GM12873 (cell line): ENCODE measurements around the gene TNFRSF19.

Experiments used
- TF ChIP-seq, protein P1 (sequence below): IDR thresholded peaks from 2 replicates; pipeline ENCODE4 v1.5.1; 2012; ENCODE audit warnings: low read depth, mild to moderate bottlenecking, moderate library complexity, low read length, control low read depth; ENCODE audit not compliant: insufficient read depth; ENCODE audit errors: missing control alignments

Gene TNFRSF19

DNA sequence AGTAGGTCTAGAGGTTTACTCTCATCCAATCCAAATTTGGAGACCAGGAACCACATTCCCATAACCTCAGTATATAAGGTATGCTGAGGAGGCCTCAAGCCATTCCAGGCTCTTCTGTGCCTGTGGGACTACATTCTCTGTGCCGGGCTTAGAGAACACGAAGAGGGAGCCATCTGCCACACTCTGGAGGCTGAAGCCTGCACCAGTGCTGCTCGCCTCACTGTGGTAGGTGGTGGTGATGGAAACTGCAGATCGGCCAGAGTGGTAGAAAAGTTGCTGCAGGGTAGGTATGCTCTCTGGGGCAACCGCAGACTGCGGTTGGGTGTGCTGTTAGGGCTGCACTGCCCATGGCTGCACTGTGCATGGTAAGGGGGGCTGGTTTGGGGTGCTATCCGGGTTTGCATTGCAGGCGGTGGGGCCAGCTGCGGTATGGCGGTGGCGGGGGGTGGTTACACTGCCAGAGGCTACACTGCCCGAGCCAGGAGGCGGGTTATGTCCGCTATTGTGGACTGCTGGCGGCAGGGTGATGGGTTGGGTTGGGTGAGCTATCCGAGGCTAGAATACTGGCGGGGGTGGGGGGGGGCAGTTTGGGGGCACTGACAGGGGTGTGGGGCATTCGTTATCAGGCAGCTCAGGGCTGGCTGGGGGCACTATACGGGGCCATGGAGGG is 145.0 kb downstream of the TNFRSF19 start:
- TF ChIP-seq, protein P1, sequence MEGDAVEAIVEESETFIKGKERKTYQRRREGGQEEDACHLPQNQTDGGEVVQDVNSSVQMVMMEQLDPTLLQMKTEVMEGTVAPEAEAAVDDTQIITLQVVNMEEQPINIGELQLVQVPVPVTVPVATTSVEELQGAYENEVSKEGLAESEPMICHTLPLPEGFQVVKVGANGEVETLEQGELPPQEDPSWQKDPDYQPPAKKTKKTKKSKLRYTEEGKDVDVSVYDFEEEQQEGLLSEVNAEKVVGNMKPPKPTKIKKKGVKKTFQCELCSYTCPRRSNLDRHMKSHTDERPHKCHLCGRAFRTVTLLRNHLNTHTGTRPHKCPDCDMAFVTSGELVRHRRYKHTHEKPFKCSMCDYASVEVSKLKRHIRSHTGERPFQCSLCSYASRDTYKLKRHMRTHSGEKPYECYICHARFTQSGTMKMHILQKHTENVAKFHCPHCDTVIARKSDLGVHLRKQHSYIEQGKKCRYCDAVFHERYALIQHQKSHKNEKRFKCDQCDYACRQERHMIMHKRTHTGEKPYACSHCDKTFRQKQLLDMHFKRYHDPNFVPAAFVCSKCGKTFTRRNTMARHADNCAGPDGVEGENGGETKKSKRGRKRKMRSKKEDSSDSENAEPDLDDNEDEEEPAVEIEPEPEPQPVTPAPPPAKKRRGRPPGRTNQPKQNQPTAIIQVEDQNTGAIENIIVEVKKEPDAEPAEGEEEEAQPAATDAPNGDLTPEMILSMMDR, result no peak

- TF ChIP-seq, protein P1, result peak; percentile 42
Measured at GRCh38 chr13:23715762-23716235, 145.6 kb downstream of the TNFRSF19 start.

DNA sequence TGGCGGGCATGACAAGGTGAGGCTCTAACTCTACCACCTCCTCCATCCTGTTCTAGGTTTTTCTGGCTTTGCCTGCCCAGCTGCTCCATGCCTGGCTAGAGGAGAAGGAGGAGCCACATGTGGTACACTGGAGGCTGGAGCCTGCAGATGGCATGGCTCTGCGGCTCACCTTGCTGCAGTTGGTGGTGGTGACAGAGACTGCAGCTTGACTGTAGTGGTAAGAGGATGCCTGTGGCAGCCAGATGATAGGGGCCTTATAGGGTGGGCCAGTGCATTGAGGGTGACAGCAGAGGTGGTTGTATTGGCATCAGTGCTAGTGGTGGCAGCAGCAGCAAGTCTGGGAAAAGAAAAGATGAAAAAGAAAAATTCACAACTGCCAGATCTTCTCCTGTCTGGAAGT is 146.2 kb downstream of the TNFRSF19 start:
- TF ChIP-seq, protein P1, result no peak

DNA sequence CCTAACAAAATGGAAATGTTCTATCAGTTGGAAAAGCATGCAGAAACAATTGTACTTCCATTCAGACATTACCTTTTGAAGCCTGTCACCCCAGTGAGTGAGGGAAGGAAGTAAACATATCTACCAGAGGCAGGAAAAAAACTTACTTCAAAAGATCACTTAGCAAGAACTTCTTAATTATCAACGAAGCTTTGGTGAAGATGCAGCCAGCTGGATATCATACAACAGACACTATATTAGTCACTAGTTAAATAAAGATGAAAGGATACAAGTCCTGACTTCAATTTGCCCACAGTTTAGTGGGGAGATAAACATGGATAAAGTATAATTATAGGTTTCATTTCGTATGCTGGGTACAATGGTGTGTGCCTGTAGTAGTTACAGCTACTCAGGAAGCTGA is 148.8 kb downstream of the TNFRSF19 start:
- TF ChIP-seq, protein P1, result no peak

GRCh38 chr13:23722726-23723453 is 152.7 kb downstream of the TNFRSF19 start:
- TF ChIP-seq, protein P1, result no peak

DNA sequence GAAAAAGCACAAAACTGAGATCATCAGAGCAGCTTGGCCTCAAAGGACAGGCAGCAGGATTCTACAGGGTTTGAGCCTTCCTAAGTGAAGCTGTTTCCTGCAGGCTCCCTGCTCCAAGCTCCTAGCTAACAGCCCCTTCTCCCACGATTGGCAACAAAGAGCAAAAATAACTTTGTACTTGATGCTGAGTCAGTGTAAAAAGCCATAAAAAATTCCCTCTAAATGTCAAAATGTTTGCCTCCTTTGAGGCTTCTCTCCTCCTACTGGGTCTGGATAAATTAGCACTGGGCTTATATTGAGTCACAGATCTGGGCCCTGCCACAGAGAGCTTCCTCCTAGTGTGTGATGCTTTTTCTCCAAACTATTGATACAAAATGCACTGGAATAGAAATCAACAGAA is 153.3 kb downstream of the TNFRSF19 start:
- TF ChIP-seq, protein P1, result no peak

DNA sequence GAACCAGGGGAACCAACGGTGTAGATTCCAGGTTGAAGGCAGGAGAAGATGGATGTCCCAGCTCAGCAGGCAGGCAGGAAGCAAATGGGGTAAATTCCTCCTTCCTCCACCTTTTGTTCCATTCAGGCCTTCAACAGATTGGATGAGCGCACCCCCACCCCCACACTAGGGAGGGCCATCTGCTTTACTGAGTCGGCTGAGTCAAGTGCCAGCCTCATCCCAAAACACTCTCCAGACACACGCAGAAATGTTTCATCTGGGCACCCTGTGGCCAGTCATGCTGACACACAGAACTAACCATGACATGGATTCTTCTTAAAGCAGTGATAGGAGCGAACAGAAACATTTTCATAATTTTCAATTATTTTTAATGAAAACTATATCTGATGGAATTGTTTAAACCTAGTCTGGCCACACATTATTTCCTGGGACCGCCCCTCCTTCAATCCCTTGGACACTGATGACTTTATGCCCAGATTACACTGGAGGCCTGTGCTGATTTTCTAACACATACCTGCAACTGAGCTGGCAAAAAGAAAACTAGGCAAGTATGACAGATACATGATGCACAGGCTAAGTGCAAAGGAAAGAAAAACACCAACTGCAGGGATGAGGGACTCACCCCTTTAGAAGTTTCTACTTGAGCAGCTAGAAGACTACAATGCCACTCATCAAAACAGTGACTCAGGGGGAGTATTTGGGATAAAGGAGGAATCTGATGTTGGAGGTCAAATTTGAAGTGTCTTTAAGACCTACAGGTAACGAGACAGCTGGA is 154.2 kb downstream of the TNFRSF19 start:
- TF ChIP-seq, protein P1, result no peak
